GM13976 (cell line): ENCODE data around the gene CHAC2.

ENCODE experiments used
- DNase-seq: peaks from one replicate; pipeline ENCODE4 v3.0.0; 2012; ENCODE audit warnings: low spot score
- CTCF ChIP-seq: IDR thresholded peaks from 2 replicates; pipeline ENCODE4 v1.5.1; 2012; ENCODE audit warnings: borderline replicate concordance, mild to moderate bottlenecking; ENCODE audit not compliant: insufficient read depth; ENCODE audit errors: extremely low read depth, missing control alignments, control extremely low read depth
- in situ Hi-C: fragments of 300-500 bp; cut with MboI; formaldehyde crosslinking; loops from one replicate; pipeline ENCODE4 v1.12.0; 2022; ENCODE audit warnings: low sequenced_read_pairs, mixed read lengths, inconsistent platforms; ENCODE audit not compliant: unreplicated experiment

CHAC2 gene

GRCh38 chr2:53801547-53801946 lies 33.9 kb downstream of the CHAC2 start:
- DNase-seq = no peak
- in situ Hi-C loops = no loop called here
- TF ChIP-seq CTCF = no peak

DNA sequence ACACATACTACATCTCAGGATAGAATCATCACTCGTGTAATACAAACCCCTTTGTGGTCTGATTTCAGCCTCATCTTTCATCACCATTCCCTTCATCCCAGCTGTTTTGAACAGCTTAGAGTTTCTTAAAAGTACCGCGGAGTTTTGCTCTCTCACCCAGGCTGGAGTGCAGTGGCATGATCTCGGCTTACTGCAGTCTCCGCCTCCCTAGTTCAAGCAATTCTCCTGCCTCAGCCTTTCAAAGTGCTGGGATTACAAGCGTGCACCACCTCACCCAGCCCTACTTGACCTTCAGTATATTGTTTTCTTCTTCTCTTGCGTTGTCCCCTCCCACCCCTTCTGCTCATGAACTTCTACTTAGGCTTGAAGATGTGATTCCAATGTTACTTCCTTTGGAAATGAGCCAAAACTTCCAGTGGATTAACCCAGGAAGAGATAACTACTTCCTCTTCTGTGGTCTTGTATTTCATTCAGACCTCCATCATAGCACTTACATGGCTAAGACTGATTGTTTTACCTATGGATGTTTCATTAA lies 35.1 kb downstream of the CHAC2 start:
- no peak for DNase-seq
- no peak for TF ChIP-seq CTCF
- in situ Hi-C loops = no loop called here

GRCh38 chr2:53811601-53812000 lies 44.0 kb downstream of the CHAC2 start:
- in situ Hi-C loops = no loop called here
- TF ChIP-seq CTCF = no peak
- no peak for DNase-seq

DNA sequence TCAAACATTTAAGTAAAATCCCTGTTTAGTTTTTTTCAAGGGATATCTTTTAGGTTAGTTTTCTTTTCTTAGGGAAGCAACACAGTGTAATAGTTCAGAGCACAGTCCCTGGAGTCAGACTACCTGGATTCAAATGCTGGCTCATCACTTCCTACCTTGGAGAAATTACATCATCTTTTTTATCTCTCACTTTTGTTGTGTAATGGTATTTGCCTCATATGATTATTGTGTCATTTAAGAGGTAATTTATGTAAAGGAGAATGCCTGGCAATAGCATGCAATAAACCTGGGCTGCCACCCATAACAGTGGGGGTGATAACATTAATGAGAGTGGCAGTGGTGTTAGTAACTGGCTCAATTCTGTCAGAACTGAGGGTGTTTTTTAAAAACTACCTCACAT lies 45.5 kb downstream of the CHAC2 start:
- in situ Hi-C loops = no loop called here
- DNase-seq = no peak
- TF ChIP-seq CTCF = no peak

- TF ChIP-seq CTCF = no peak
- DNase-seq = no peak
- in situ Hi-C loops = no loop called here
These were observed 51.3 kb downstream of the CHAC2 start for GRCh38 chr2:53818854-53819435.

DNA sequence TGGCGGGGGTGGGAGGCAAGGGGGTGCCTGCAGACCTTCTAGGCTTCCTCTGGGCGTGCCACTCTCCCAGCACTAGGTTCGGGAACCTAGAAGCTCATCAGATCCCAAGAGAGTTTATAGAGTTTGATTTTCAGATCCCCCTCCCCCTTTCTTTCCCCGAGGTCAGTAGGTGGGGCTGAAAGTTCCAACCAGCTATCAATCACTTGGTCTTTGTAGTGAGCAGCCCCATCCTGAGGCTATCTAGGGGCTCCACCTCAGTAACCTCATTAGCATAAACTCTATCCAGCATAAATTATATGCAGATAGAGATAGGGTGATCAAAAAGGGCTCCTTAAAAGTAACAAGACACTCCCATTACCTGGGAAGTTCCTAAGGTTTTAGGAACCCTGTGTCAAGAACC lies 52.0 kb downstream of the CHAC2 start:
- no peak for DNase-seq
- in situ Hi-C loops = no loop called here
- TF ChIP-seq CTCF = no peak
